Breast epithelium (tissue), 4 donors: ENCODE measurements around the gene LBHD1. TPM values are rescaled to one million over a fixed set of nuclear protein-coding genes. Genes with fewer than 3 reads are reported as not detected.

ENCODE experiments used
- DNase-seq, 2 donors: peaks; one replicate each; pipeline ENCODE4 v3.0.0-alpha.2; 2019; ENCODE audit warnings: low spot score in 2 of 2
- H3K27ac ChIP-seq, 2 donors: fragments of 200-600 bp; sonication (generic) in 1 of 2; one replicate each; pipeline ENCODE4 v1.5.1; 2016 to 2019; ENCODE audit warnings: mild to moderate bottlenecking in 1 of 2
- H3K27me3 ChIP-seq, 2 donors: fragments of 200-600 bp; sonication (generic) in 1 of 2; one replicate each; pipeline versions ENCODE4 v1.5.1 to v1.6.0; 2017 to 2019; ENCODE audit warnings: control low read depth in 1 of 2, mild to moderate bottlenecking in 1 of 2
- H3K36me3 ChIP-seq: fragments of 200-600 bp; one replicate; pipeline ENCODE4 v1.5.1; 2019
- H3K4me1 ChIP-seq, 2 donors: fragments of 200-600 bp; sonication (generic); one replicate each; pipeline ENCODE4 v1.5.1; 2016 to 2019; ENCODE audit warnings: control low read depth in 1 of 2
- H3K4me3 ChIP-seq, 3 donors: fragments of 200-600 bp; sonication (generic); 1 replicate in 2 of 3; 2 replicates in 1 of 3; pipeline ENCODE4 v1.5.1; 2016 to 2019; ENCODE audit warnings: mild to moderate bottlenecking in 3 of 3, moderate library complexity in 2 of 3
- H3K9me3 ChIP-seq, 2 donors: fragments of 200-600 bp; sonication (generic) in 1 of 2; one replicate each; pipeline ENCODE4 v1.5.1; 2016 to 2019; ENCODE audit warnings: control low read depth in 1 of 2
- POLR2A ChIP-seq: fragments of 450-650 bp; IDR thresholded peaks from one replicate; pipeline ENCODE4 v1.6.1; 2016; ENCODE audit warnings: antibody characterized with exemption, mild to moderate bottlenecking, moderate library complexity
- POLR2AphosphoS5 ChIP-seq, 3 donors: sonication (generic); formaldehyde crosslinking; IDR thresholded peaks; one replicate each; pipeline ENCODE4 v1.6.1; 2017; ENCODE audit warnings: antibody characterized with exemption in 3 of 3
- intact Hi-C: fragments of 100-400 bp; cut with DNase I; formaldehyde crosslinking; loops from one replicate; pipeline ENCODE4 v1.15.1; 2023; ENCODE audit warnings: low total_unique reads
- total RNA-seq, 3 donors: library from RNA; depleted of rRNA; stranded (reverse); fragments of >200 nt; gene quantifications; one replicate each; pipeline ENCODE4 v1.1.0, GENCODE V29; 2016
- TF ChIP-seq, protein P1 (sequence below), 3 donors: fragments of 450-650 bp; IDR thresholded peaks; one replicate each; pipeline ENCODE4 v1.5.1; 2016 to 2017; ENCODE audit warnings: antibody characterized with exemption in 3 of 3, mild to moderate bottlenecking in 3 of 3, moderate library complexity in 3 of 3

LBHD1 gene
- total RNA-seq, 3 donors from 2014 or later, result 4.3 to 6.0 (median 5.6) TPM

- intact Hi-C loops, result no loop called here
- H3K4me1 ChIP-seq, result peaks cover 0 to 9% of the 10 kb centered on the region in 2 donors
- no peak for DNase-seq
- TF ChIP-seq POLR2AphosphoS5 (IDR thresholded peaks at IDR 0.05) (no peak), POLR2A (no peak)
- TF ChIP-seq, protein P1, sequence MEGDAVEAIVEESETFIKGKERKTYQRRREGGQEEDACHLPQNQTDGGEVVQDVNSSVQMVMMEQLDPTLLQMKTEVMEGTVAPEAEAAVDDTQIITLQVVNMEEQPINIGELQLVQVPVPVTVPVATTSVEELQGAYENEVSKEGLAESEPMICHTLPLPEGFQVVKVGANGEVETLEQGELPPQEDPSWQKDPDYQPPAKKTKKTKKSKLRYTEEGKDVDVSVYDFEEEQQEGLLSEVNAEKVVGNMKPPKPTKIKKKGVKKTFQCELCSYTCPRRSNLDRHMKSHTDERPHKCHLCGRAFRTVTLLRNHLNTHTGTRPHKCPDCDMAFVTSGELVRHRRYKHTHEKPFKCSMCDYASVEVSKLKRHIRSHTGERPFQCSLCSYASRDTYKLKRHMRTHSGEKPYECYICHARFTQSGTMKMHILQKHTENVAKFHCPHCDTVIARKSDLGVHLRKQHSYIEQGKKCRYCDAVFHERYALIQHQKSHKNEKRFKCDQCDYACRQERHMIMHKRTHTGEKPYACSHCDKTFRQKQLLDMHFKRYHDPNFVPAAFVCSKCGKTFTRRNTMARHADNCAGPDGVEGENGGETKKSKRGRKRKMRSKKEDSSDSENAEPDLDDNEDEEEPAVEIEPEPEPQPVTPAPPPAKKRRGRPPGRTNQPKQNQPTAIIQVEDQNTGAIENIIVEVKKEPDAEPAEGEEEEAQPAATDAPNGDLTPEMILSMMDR (IDR thresholded peaks at IDR 0.05), result no peak
- no peaks in the 10 kb centered on the region for H3K27me3 ChIP-seq
- peak overlapping the region; percentile 28 to 54 for H3K27ac ChIP-seq
- no peaks in the 10 kb centered on the region for H3K36me3 ChIP-seq
- no peaks in the 10 kb centered on the region for H3K9me3 ChIP-seq
- no peak overlapping the region for H3K4me3 ChIP-seq
Observed at GRCh38 chr11:62715150-62716130, 43.4 kb upstream of the LBHD1 start.

GRCh38 chr11:62713343-62713742 is 41.3 kb upstream of the LBHD1 start:
- H3K36me3 ChIP-seq, result no peaks in the 10 kb centered on the region
- H3K4me3 ChIP-seq, result no peak overlapping the region
- TF ChIP-seq POLR2A, result no peak
- no peak for TF ChIP-seq POLR2AphosphoS5 (IDR thresholded peaks at IDR 0.05)
- TF ChIP-seq, protein P1 (IDR thresholded peaks at IDR 0.05), result no peak
- H3K9me3 ChIP-seq, result no peaks in the 10 kb centered on the region
- no peak for DNase-seq
- intact Hi-C loops, result no loop called here
- peak overlapping the region in 1 of 2 donors; percentile 4 for H3K27ac ChIP-seq
- peaks cover 0 to 14% of the 10 kb centered on the region in 2 donors for H3K4me1 ChIP-seq
- no peaks in the 10 kb centered on the region for H3K27me3 ChIP-seq

- H3K27ac ChIP-seq, result no peak overlapping the region
- TF ChIP-seq, protein P1 (IDR thresholded peaks at IDR 0.05), result no peak
- TF ChIP-seq POLR2A (no peak), POLR2AphosphoS5 (IDR thresholded peaks at IDR 0.05) (no peak)
- H3K4me1 ChIP-seq, result peaks cover 0 to 16% of the 10 kb centered on the region in 2 donors
- H3K27me3 ChIP-seq, result no peaks in the 10 kb centered on the region
- DNase-seq, result no peak
- intact Hi-C loops, result no loop called here
- H3K36me3 ChIP-seq, result no peaks in the 10 kb centered on the region
- H3K4me3 ChIP-seq, result no peak overlapping the region
- H3K9me3 ChIP-seq, result no peaks in the 10 kb centered on the region
Observed at GRCh38 chr11:62712861-62713260, 40.8 kb upstream of the LBHD1 start.

DNA sequence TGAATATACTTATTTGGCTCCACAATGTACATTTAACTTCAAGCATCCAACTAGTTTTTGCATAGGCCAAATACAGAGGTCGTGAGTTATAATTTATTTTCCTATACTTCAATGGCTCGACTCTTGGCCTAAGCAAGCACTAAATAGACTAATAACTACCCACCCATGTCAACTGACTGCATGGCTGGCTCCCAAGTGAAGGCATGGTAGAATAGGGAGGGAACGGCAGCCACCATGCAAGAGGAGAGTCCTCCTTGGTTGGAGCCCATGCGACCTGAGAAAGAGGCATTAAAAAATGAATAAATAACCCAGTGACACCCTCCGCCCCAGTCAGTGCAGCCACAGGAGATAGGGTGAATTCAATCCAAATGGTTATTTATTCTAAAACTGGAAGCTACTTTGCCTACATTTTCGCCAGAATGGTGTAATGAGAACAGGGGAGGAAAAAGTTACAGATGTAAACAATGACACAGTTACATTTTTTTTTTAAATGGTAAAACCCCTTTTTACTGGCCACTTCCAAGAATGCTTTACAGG is 40.3 kb upstream of the LBHD1 start:
- Histone ChIP-seq H3K27me3 (no peaks in the 10 kb centered on the region), H3K4me1 (peaks cover 0 to 16% of the 10 kb centered on the region in 2 donors), H3K27ac (no peak overlapping the region), H3K9me3 (no peaks in the 10 kb centered on the region), H3K36me3 (no peaks in the 10 kb centered on the region), H3K4me3 (no peak overlapping the region)
- no peak for TF ChIP-seq POLR2AphosphoS5 (IDR thresholded peaks at IDR 0.05)
- TF ChIP-seq, protein P1 (IDR thresholded peaks at IDR 0.05), result no peak
- TF ChIP-seq POLR2A, result no peak
- intact Hi-C loops, result no loop called here
- no peak for DNase-seq

- intact Hi-C loops, result no loop called here
- peaks cover 3 to 16% of the 10 kb centered on the region in 2 donors for H3K4me1 ChIP-seq
- peak overlapping the region; percentile 96 for H3K27ac ChIP-seq
- H3K36me3 ChIP-seq, result no peaks in the 10 kb centered on the region
- no peaks in the 10 kb centered on the region for H3K9me3 ChIP-seq
- no peak for DNase-seq
- H3K27me3 ChIP-seq, result no peaks in the 10 kb centered on the region
- peak overlapping the region; percentile 62 to 85 (median 69) for H3K4me3 ChIP-seq
- TF ChIP-seq POLR2AphosphoS5 (IDR thresholded peaks at IDR 0.05) (no peak), POLR2A (no peak)
- TF ChIP-seq, protein P1 (IDR thresholded peaks at IDR 0.05), result no peak
Observed at GRCh38 chr11:62710001-62710345, 37.9 kb upstream of the LBHD1 start.
